HG02571 (cell line): ENCODE measurements around the gene CFAP46.

ENCODE experiments used
- ATAC-seq: cut with Tn5 transposase; IDR thresholded peaks from one replicate; pipeline ENCODE4 v1.9.1; 2021; ENCODE audit warnings: mild to moderate bottlenecking, moderate library complexity; ENCODE audit not compliant: unreplicated experiment

The CFAP46 gene

DNA sequence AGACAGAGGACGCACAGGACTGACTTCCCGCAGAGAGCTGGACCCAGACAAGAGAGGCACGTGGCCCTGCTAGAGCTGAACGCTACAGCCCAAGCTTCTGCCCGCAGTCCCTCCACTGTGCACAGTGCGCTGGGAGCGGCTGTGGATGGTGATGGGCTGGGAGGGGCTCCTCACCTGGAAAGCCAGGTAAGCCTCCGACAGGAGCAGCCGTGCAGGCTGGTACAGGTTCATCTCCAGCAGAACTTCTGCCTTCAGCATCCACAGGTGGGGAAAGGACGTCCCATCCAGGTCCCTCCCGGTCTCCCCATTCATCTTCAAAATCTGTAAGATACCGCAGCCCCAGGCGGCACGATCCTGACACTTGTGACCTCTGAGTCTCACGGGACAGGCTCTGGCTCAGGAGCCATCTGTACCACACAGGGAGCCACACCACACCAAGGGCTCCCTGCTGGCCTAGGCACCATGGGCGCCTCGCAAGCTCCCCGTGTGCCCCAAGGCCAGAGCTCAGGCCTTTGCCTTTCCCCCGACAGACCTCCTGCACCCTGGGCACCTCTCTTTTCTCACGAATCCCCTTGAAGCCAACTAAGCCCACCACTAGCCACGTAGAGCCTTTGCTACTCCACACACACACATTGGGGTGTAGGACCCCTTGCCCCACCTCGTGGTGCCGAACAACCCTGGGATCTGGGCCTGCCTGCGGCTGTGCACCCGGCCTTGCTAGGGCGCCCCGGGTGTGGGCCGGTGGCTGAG is 76.3 kb downstream of the CFAP46 start:
- no peak for ATAC-seq

DNA sequence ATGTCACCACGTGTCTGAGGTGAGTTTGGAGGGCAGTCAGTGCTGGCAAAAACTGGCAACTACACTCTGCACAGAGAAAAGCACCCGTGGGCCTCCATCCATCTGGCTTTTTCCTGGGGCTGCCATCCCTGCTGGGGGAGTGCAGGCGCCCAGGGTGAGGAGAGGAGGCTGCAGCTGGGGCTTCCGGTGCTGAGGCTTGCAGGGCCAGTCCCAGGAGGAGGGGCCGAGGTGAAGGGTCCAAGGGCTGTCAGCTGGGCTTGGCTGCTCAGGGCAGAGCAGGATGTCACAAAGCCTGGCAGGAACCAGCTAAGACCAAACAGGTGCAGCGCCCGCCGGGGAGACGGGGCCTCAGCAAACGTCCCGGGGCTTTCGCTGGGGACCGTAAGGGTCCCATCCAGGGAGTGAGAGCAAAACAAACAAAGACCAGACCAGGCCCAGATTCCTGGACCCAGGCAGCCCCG is 77.2 kb downstream of the CFAP46 start:
- no peak for ATAC-seq

DNA sequence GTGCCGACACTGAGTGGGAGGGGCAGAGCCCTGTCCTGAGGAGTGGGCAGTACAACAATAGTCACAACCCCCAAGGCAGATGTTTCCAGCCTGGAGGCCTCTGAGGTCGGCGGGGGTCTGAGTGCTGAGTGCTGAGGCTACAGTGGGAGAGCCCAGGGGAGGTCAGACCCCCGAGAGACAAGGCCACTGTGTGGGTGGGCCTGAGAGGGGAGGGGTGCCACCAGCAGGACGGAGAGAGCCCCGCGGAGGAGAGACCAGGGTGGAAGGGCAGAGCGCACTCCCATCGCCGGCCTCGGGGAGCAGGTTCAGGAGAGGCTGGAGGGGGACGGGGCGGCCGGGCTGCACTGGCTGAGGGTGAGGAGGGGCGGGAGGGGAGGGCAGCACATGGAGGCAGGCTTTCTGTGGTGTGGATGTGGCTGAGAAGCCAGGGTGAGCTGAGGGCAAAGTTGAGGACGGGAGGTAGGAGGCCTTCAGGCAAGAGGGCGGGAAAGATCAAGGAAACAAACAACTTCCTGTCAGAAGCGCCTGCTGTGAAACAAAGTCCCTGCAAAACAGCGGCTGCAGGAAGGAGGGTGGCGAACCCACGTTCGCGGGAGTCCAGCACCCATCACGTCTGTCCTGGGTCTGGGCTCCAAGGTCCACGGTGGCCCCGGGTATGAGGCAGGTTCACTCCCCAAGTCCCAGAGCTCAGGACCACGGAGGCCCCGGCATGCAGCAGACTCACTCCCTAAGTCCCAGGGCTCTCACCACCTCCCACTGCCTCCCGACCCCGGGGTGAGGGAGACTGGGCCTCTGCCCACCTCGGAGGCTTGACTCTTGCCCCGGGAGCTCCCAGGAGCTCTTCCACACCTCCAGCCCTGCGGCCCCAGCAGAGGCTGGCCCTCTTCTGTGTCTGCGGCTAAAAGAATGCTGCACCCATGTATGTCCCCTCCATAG is 79.6 kb downstream of the CFAP46 start:
- ATAC-seq, result no peak

DNA sequence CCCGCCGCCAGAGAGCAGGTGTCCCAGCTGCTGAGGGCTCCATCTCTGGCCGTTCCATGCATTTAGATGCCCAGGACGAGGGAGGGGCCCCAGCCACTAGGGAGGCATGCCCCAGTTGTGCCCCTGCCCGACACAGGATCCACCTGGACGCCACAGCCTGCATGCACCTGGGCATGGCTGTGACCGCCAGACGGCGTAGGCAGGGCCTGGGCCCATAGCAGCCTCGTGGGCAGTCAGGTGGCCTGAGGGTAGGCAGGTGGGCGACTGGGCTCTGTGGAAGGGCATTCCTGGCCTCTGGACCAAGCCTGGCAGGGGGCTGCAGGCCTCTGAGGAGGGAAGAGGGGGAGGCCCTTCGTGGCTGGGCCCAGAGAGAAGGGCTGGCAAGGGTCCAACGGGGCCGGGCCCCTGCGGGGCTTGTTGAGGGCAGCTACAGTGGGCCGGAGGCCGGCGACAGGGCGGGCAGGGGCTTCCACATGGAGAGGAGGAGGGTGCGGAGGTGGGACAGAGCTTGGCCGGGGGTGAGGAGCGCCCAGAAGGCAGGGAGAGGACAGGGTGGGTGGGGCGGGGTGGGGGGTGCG is 80.4 kb downstream of the CFAP46 start:
- ATAC-seq, result no peak

DNA sequence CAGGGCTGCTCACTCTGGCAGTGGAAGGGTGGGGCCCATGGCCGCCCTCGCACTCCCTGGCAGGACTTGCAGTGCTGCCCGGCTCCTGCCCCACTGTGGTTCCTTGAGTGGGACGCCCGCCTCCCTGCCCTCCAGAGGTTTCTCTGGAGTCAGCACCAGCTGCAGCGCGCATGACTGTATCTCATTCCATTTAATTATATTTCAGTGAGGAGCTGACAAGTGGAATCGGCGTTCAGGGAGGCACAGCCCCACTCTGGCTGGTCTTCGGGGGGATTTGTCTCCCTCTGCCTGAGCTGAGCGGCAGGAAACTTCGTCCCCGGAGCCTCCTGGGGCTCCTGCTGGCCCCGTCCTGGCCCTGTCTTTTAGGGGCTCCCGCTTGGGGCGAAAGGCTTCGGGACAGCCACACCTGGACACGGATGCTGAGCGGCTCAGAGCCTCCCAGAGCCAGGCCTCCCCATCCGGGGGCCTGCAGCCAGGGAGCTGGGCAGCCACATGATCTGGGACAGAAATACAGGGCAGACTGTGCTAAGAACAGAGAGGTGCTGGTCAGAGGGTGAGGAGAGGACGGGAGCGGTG is 81.2 kb downstream of the CFAP46 start:
- no peak for ATAC-seq

DNA sequence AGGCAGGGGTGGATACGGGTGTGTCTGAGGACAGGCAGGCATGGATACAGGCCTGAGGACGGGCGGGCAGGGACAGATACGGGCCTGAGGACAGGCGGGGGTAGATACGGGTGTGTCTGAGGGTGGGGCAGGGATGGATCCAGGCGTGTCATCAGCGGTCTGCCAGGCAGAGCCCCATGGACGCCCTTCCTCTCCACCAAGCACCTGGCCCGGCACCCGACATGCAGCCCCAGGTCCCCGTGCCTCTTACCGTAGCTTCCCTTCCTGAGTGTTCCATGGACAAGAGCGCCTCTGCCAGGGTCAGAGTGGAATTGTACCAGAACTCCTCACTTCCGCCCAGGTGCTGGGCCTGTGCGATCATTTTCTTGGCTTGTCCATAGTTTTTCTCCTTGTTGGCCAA is 81.8 kb downstream of the CFAP46 start:
- ATAC-seq, result no peak

DNA sequence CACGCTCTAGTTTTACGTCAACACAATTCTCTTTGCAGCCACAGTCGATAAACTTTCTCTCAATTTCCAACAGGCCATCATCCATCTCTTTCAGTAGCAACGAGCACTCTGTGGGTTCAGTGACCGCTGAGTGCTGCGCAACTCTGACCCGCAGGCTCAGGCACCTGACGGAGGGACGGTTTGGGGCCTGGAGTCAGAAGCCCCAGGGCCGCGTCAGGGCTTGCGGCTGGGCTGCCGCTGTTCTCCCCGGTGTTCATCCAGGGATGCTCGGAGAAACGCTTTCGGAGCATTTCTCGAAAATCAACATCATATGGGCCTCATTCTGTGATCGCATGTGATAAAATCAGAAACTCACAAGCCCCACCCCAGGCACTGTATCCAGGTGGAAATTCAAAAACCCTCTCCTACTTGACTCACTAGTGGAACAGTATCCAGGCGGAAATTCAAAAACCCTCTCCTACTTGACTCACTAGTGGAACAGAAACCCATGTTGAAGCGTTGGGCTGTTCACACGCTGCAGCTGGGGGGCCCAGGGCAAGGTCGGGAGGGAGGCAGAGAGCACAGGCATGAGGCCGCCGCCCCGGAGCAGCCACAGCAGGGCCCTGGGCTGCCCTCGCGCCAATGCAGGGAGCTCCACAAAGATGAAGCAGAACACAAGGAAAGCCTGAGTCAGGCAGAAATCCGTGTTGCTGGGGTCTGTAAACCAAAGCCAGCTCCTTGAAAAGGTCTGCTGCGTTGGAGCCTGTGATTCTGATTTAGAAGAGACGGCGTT is 83.1 kb downstream of the CFAP46 start:
- ATAC-seq, result no peak

DNA sequence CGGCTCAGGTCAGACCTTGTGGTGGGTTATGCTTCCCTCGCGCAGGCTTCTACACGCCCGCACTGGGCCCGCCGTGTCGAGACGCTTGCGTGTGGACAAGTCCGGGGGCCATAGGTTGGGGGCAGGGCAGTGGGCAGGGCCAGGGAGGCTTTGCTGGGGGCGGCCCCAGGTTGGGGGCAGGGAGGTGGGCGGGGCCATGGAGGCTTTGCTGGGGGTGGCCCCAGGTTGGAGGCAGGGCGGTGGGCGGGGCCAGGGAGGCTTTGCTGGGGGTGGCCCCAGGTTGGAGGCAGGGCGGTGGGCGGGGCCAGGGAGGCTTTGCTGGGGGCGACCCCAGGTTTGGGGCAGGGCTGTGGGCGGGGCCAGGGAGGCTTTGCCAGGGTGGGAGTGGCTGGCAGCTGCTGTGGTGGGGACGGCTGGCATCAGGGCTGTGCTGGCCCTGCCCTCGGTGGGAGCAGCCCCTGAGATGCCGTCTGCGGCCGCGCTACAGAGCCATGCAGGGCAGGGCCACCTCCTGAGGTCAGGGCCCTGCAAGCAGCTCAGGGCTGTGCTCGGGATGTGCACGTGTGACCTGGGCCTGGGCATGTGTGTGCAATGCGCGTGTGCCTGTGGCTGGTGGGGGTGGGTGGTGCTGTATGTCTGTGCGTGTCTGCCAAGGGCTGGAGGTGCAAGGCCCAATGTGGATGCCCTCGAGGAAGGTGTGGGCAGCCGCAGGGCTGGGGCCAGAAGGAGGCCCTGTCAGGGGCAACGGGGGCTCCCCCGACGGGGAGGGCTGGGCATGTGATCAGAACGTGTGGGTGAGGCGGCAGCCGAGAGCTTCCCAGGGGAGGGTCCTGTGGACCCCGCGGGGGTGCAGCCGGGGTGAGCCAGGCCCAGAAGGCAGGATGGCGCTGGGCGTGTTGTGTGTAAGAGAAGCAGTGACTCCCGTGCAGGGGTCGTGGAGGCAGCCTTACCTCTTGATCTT is 84.0 kb downstream of the CFAP46 start:
- ATAC-seq, result no peak

DNA sequence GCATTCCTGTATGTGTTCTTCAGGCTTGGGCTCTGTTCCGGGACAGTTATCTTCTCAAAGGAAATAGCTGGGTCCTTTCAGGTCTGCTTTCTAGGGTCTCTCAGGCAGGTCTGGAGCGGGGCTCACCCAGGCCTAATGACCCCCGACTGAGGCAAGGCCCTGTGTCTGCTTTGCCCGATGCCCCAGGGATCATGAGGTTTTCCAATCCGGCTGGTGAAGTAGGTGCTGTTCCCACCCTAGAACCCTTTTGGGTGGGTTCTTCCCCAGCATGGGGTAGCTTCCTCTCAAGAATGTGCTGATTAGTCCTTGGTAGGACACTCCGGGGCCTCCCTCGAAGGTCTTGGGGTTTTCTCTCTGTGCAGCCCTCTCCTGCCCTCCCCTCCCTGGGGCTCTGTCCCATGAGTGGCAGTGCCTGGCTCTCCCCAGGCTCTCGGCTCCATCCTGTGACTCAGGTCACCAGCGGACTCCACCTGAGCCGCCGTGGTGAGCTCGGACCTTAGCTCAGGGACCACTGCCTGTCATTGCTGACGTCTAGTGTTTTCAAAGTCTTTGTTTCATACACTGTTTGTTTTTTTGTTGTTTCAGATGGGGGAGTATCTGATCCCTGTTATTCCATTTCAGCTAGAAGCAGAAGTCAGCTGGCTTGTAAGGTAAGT is 85.4 kb downstream of the CFAP46 start:
- no peak for ATAC-seq

DNA sequence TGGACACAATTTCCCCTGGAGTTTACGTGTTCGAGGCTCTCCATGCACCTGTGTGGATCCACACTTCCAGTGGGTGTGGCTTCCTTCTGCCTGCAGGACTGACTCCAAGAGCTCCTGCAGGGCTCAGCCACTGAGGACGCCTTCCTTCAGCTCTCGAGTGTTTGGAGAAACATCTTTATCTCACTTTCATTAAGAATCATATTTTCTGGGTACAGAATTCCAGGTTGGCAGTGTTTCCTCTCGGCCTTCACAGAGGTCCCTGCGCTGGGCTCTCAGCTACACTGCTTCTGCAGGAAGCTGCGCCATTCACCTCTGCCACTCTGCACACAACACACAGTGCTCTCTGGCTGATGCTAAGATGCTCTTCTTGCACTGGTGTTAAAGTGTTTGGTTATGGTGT is 86.5 kb downstream of the CFAP46 start:
- ATAC-seq, result no peak

DNA sequence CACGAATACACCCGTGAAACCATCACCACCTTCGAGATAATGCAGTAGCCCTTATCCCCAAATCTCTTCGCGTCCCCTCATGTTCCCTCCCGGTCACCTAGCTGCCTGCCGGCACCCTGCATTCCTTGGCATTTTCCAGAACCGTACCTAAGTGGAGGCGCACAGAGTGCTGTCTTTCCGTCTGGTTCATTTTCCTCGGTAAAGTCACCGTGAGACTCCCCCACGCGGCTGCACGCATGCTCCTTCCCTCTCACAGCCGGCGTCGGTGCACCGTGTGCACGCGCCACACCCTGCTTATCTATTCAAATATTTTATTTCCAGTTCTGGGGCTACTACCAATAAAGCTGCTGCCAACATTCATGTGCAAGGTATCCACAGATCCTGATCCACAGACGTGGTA is 90.9 kb downstream of the CFAP46 start:
- no peak for ATAC-seq

DNA sequence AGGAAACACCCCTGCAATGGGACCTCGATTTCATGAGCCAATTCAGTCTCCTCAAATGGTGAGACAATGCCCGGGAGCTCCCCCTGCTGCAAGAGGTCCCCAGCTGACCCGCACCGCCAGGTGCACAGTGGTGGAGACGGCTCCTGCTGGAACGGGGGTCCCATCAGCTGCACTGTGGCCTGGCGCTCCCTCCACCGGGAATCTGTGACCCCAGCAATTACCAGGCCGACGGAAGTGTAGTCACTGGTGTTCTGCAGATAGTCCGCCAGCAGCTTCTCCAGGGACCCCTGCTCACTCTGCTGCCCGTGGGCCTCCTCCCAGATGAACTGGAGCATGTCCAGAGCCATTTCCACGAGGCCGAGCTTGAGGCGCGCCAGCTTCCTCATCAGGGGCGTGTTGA is 91.5 kb downstream of the CFAP46 start:
- ATAC-seq, result no peak

DNA sequence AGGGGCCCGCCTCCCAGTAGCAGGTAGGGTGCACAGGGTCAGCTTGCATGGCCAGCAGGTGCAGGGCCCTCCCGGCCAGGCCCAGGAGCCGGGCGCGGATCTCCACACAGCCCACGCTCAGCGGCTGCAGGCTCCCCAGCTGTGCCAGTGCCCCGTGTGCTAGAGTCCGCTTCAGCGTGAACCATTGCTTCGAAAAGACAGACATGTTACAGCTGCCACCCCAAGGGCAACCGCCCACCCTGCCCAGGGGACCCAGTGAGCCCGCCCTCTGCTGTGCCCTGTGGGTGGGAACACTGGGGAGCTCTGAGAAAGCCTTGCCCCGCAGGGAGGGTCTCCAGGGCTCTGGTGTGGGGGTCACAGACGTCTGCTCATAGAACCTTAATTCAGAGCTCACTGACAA is 92.1 kb downstream of the CFAP46 start:
- ATAC-seq, result no peak

DNA sequence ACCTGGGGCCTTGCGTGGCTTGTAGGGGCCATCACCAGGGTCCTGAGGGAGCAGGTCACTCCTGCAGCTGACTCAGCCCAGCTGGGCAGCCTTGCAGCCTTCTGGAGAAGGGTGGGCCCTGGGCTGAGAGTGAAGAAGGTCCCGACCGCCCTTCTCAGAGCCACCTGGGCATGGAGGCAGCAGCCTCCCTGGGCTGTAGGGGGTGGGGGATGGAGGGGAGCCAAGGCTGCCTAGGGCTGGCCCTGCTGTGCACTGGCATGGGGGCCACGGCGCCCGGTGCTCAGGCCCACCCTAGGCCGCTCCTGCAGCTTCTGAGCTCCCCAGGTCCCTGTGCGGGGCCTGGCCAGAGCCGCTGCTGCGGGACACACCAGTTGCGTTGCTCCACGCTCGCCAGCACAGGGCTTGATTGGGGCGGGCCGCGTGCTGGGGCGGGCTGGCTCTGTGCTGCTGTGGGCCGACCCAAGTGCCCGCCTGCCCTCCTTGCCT is 92.8 kb downstream of the CFAP46 start:
- ATAC-seq, result no peak

DNA sequence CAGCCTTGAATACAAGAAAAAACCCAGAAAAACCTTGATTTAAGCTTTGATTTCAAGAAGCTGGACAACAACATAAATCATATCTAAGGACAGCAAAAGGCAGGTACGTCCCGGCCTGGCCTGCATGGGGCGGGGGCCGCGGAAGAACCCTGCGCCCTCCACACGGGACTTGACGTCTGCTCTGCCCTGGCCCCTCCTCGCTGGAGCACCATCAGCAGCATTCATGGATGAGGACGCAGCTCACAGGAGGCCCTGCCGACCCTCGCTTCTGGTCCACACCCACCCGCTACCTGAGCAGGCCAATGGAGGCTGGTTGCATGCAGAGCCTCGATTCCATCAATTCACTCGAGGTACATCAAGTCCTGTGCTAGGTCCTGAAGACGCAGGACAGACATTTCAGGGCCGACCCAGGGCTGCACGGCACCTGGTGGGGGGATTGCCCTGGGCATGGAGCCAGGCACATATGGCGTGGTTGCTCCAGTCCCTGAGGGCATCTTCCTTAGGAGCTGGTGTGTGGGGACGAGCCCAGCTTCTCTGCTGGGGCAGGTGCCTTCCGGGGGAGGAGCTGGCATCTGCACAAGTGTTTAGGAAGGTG is 93.3 kb downstream of the CFAP46 start:
- ATAC-seq, result no peak

DNA sequence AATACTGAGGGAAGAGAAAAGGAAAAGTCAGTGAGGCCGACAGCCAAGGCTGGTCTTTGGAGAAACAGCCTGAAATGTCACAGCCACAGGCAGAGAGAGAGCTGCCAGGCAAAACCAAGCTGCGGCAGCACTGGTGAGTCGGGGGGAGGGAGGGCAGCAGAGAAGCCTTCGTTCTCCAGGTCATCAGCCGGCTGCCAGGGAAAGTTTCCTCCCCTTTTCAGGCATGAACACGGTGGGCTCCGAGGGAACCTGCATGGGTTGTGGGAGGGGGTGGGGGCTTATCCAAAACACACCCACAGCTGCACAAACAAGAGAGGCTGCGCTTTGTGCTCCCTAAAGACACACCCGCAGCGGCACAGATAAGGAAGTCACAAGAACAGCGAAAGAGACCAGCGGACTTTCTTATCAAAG is 94.1 kb downstream of the CFAP46 start:
- ATAC-seq, result no peak

DNA sequence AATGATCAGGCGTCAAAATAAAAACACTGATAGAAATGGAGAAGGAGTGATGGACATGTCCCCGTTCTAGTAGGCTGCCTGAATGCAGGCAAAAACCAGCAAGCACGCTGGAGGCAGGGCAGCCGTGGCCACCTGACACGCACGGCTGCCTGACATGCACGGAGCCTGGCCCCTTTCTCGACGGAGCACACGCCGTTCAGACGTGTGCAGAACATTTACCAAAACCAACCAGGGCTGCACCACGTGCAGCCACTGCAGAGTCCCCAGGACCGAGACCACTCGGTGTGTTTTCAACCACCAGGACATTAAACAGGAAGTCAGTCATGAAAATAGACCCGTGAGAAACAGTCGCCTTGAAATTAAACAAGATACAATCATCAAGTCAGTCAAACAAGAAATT is 94.5 kb downstream of the CFAP46 start:
- ATAC-seq, result no peak

DNA sequence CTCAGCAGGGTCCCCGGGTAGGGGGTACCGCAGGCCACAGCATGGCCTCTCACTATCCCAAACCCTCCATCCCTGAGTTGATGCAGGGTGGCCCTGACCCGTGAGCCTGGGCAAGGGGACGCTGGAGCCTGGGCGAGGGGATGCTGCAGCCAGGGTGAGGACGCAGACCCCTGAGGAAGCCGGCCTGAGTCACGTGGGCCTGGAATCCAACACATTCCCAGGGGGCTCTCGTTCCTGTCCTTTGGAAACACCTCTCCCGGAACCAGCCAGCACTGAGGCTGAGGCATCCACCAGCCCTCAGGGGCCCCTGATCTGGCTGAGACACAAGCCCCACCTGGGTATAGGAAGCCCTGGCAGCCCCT is 95.0 kb downstream of the CFAP46 start:
- no peak for ATAC-seq
